HT-29 (cell line): ENCODE data around the gene GRM7. TPM values are rescaled to one million over a fixed set of nuclear protein-coding genes. Genes with fewer than 3 reads are reported as not detected.

ENCODE experiments used
- DNase-seq: peaks from one replicate; pipeline ENCODE4 v3.0.0-alpha.2; 2015; ENCODE audit warnings: low spot score
- total RNA-seq: library from RNA; depleted of rRNA; stranded (reverse); fragments of >200 nt; shearing (Covaris generic); gene quantifications from 2 replicates; pipeline ENCODE4 v1.2.3, GENCODE V29; 2014

GRM7 gene
- total RNA-seq, 1 experiment from 2014 or later: 0.08 TPM

DNA sequence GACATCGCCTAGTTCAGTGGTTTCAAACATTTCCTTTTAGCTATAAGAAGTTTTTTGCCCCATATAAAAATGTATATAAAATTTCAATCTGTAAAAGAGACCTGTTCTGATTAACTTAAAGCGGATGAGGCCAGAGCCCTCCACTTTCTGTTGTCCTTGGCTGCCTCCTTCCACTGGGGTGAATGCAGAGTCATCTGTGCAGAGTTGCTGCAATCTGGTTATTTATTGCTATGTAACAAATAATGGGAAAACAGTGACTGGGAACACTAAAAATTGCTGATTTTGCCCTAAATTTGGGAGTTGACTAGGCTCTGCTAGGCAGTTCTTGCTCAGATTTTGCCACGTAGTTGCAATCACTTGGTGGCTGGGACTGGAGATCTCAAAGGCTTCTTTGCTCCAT lies 637.8 kb downstream of the GRM7 start:
- no peak for DNase-seq

DNA sequence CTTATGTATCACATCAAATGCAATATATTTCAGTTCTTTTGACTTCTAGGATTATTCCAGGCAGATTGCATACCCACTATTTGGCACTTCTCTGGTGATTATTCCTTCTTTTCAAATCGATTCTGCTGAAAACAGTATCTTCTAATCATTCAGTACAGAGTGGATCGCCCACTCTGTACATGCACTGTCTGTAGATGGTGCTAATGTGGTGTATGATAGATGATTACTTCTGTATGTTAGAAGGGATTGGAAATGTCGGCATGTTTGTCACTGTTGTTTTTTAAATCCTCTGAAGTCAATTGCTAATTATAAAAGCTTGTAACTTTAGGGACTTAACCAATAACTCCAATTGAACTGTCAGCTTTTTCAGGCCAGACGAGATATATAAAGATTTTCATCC lies 642.5 kb downstream of the GRM7 start:
- no peak for DNase-seq

DNA sequence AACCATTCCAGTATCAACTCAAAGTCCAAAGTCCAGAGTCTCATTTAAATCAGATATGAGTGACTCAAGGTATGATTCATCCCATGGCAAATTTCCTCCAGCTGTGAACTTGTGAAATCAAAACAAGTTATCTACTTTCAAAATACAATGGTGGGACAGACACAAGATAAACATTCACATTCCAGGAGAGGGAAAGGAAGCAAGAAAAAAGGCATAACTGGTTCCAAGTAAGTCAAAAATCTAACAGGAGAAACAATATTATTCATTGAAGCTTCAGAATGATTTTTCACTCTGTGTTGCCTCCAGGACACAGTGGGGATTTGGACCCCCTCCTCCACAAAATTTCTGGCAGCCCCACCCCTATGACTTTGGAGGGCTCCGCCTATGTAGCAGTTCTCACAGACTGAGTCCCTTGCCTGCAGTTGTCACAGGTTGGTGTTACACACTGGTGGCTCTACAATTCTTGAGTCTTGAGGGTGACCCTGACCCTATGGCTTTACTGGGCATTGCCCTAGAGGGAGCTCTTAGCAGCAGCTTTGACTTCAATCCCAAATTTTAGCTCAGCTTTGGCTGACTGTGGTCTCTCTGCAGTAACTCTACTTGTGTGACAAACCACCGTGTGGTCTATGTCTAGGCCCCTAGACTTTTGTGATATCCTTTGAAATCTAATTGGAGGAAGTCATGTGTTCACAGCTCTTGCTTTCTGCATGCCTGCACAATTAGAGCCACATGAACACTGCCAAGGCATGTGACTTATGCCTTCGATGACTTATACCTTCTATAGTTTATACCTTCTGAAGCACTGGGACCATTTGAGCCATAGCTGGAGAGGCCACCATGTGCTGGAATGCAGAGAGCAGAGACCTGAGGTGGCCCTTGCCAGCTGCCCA lies 644.2 kb downstream of the GRM7 start:
- DNase-seq: peak; percentile 73

DNA sequence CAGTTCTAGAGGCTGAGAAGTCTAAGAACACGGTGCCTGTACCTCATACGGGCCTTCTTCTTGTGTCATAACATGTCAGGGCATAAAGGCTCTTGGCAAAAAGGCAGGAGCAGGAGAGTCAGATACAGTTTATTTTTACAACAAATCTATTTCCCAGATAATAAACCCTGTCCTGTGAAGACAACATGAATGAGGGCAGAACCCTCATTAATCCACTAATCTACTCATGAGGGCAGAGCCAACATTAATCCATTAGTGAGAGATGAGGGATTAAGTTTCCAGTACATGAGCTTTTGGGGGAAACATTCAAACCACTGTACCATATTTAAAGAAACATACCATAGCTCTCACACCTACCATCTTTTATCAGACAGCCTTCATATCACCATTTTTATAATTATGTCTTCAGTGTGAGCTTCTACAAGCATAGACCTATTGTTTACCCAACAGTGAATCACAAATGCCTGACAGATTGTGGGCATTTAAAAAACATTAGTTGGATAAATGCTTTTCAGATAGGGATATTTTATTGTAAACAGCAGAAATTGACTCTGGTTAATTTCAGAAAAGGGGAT lies 645.8 kb downstream of the GRM7 start:
- peak; percentile 19 for DNase-seq

DNA sequence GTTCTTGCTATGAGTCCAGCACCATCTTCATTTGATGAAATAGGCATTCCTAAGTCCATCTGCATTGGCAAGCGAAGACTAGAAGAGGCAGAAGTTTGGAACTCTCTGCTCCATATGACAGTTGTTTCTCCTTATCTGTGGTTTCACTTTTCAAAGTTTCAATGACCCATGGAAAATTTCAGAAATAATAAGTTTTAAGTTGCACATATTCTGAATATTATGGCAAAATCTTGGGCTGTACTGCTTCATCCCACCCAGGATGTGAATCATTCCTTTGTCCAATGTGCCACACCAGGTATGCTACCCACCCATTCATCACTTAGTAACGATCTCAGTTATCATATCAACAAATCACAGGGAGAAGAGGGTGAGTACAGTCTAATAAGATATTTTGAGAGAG lies 647.9 kb downstream of the GRM7 start:
- peak; percentile 64 for DNase-seq

DNA sequence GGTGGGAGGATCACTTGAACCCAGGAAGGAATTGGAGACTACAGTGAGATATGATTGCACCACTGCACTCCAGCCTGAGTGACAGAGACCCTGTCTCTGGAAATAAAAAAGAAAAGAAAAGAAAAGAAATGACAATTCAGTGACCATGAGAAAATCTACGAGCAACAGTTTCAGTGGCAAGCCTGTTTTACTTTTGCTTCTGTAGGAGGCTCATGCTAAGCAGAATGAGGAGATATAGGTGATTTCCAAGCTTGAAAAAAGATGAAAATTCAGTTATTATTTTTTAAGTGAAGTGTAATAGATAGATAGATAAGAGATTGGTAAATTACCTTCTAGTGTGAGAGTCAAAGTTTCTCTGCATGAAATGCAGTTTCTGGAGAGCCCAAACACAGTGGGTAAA lies 651.1 kb downstream of the GRM7 start:
- no peak for DNase-seq

DNA sequence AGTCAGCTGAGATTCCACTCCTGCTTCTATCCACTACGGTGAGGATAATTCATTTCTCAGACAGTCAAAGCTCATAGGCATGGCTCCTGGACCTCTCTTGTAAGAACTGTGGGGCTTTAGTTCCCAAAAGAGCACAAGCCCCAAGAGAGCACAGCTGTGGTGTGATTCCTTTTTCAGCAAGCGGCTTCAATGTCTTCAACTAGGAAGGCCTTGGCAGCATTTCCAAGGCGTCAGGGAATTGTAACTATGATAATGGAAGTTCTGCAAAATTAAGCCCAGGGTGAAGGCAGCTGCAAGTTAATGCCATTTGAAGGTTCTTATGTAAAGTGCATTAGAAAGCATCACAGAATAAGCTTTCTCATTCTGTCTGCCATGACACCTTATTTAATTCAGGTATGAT lies 657.1 kb downstream of the GRM7 start:
- DNase-seq: no peak

DNA sequence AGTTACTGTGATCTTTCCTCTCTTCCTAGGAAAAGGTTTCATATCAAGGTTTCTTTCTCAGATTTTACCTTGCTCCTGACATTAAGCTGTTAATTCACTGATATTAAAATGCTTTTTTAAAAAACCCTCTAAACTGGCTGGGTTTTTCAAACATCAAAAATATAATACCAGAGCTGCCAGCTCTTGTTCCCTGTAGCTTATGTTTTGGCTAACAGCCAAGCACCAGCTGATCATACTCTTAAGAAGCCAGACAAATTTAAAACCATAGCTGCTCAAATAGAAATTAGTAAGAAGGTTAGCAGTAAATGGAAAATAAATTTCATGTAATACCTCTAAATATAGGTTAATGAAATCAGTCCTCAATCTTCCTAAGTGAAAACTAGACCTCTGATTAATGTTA lies 657.5 kb downstream of the GRM7 start:
- DNase-seq: peak; percentile 7

DNA sequence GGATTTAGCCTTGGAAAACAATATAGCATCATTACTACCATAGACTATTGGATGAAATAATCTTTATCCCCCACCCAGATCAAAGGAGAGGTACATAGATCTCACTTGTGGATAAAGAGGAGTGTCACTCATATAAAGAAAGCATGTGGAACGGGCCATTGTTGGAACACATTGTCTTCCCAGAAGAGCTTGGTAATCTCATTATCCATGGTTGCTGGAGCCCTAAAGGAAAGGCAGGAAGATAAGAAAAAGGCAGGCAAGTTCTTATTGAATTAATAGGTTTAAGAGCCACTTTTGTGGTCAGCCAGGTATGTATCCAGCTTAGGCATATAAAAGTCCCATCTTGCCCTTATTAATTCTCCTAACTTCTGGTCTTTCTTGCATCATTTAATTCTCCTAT lies 659.1 kb downstream of the GRM7 start:
- no peak for DNase-seq

DNA sequence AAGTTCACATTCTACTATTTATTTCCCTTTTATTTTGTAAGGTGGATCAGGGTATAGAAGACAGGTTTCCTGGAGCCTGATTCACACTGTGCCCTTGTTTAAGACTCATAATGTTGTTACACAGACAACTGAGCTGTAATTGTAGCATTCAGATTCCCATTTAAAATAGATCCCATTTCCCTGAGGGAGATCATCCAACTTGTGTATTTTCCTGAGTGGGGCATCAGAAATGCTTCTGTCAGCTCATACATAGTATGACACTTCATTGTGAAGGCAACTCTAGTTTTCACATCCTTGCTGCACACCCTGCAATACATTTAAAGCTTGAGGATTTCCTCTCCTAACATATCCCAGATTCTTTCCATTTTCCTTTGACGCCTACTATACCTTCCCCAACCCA lies 659.7 kb downstream of the GRM7 start:
- no peak for DNase-seq

DNA sequence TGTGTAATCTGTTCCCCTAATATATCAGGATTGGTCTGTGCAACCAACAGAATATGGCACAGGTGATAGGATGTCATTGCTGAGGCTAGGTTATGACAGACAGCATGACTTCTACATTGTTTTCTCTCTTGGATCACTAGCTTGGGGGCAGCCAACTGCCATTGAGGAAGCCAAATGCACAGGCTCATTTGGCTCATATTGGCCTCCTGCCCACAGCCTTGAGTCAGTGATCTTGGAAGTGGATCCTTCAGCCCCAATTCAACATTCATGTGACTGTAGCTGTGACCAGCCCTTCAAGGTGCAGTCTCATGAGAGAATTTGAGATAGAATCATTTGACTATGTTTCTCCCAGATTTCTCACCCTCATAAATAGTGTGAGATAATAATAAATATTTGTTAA lies 675.6 kb downstream of the GRM7 start:
- no peak for DNase-seq

DNA sequence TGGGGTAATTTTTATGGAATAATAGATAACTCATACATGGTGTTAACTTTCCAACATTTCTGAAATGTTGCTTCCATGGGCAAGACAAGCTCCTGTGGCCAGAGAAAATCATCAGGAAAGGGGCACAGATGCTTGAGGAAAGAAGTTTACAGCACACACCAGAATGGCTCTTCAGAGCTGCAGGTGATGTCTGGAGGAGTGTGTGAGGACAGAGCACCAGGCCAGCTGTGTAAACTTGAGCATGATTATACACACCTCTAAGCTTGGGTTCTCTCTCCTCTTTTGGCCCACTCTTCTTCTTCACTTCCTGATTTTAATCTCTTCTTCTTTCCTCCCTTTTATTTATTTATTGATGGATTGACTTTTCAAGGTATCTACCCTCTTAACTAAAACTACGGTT lies 676.0 kb downstream of the GRM7 start:
- no peak for DNase-seq

DNA sequence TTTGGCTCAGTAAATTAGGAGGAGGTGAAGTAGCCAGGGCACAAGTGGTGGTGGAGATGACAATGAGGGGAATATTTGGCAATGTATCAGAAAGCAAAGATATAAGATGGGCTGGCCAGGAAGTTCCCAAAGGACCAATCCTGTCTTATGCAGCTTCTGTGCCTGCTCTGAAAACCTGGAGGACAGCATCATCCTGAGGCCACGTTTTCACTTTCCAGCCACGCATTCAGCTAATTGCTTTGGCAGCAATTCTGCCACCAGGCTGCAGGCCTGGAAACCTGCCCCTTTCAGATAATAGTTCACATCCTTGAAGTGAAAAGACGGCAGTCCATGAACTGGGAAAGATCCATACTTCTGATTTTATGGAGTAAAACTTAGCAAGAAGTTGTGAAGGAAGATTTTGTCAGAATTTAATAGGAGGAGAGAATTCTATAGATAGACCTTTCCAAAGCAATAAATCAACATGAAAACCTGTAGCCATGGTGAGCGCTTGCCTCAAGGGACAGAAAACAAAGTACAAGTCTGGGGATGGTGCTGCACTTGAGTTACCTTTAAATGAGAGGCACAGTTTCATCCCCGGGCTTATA lies 682.5 kb downstream of the GRM7 start:
- peak; percentile 12 for DNase-seq

DNA sequence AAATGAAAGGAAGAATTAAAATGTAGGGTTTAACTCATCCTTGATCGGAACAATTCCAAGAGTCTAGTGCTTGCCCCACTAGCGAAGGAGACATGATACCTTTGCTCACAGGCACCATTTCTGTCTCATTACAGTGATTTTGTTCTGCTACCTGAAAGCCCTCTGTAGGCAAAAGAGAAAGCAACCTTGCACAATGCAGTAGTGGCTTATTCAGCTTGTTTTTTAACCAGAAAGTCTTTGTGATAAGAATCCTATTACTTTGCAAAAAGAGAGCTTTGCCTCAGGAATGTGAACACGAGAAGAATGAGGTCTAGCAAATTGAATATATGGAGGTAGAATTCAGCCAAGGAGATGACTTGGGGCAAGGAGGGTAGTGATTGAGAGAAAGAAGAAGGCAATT lies 684.4 kb downstream of the GRM7 start:
- no peak for DNase-seq

DNA sequence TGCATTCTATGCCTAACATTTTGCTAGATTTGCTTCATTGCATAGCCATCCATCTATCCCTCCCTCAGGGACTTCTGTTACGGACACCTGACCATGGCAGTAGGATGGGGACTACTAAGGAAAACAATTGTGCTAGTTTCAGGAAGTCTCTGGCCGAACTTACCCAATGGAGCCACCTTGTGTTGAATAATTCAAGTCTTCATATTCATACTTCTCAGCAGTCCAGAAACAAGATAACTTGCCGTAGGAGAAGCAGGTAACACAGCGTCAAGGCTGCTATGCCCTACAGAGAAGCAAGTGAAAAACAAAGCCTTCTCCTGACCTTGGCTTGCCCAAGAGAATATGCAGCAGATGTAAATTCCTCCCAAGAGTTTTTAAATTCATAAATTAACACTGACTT lies 685.3 kb downstream of the GRM7 start:
- DNase-seq: peak; percentile 22

DNA sequence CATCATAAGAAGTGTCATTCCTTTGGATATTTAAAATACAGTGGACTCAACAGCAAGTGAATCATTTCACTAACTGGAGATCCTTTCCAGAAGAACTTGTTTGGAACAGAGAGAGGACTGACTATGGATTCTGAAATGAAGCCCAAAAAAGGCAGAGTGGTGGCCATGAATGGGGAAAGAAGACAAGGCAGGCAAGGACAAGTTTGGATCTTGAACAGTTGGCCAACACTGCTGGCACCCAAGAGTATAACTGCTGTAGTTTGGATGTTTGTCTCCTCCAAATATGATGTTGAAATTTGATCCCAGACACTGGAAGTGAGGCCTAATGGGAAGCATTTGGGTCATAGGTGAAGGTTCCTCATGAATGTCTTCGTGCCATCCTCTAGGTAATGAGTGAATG lies 686.9 kb downstream of the GRM7 start:
- no peak for DNase-seq

DNA sequence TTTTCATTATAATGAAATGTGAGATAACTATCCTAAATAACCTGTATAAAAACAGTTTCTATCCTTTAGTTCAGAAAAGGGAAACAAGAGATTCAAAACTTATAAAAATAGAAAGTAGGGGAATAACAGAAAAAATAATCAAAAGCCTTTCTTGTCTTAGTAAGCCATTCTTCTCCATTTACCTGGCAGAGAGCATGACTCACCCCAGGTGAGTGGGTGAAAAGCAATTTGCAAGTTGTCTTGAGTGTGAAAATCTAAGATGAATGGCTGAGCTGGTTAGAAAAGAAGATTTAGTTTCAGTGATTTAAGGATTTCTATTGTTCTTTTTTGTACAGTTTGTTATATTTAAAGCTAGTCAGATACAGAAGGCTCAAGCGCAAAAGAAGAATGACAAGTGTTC lies 702.0 kb downstream of the GRM7 start:
- DNase-seq: no peak

DNA sequence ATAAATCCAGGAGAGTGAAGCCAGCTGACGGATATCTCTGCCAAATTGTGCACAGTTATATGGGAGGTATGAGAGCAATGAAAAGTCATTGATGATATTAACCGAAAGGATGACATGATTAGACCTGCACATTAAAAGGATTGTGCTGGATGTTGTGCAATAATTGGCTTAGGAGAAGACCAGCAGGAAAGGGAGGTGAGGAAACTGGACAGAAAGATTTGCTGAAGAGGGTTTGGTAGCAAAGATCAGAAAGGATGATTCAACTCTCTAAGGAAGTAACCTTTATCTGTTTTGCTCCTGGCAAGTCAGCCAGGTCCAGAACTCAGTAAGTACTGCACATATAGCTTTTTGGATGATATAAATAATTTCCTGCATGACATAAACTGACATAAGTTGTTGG lies 704.7 kb downstream of the GRM7 start:
- no peak for DNase-seq

DNA sequence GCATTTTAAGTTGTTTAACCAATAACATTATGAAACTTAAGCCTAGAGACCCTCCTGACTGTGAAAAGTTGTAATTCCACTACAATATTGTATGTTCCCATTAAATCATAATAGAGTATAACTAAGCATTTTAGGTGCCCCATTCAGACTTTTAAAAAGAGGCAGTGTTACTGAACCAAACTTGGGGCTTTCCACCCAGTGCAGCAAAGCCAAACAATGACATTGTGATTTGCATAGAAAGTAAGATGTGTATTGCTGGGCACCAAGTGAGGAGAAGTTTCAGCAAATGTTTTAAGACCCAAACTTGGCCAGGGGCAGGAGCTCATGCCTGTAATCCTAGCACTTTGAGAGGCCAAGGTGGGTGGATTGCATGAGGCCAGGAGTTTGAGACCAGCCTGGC lies 706.2 kb downstream of the GRM7 start:
- DNase-seq: no peak

DNA sequence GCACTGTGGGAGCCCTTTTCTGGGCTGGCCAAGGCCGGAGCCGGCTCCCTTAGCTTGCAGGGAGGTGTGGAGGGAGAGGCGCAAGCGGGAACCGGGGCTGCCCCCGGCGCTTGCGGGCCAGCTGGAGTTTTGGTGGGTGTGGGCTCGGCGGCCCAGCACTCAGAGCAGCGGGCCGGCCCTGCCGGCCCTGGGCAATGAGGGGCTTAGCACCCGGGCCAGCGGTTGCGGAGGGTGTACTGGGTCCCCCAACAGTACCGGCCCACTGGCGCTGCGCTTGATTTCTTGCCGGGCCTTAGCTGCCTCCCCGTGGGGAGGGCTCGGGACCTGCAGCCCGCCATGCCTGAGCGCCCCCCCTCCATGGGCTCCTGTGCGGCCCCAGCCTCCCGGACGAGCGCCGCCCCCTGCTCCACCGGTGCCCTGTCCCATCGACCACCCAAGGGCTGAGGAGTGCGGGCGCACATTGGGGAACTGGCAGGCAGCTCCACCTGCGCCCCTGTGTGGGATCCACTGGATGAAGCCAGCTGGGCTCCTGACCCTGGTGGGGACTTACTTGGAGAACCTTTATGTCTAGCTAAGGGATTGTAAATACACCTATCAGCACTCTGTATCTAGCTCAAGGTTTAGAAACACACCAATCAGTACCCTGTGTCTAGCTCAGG lies 707.7 kb downstream of the GRM7 start:
- no peak for DNase-seq

DNA sequence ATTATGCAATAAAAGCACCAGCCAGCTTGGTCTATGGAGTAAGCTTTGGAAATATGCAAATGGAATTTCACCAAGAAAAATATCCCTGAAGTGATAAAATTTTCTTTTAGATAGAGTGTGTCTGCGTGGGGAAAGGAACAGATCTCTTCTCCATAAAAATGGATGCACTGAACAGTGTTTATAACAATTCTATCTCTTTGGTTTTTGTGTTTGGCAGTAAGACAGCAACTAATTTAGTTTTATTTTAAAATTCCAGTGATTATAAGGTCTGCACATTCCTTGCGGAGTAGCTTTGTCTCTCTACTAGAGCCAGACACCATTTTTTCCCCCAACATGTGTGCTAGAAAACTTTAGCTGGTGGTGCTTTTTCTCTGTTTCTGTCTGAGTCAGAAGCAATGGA lies 712.4 kb downstream of the GRM7 start:
- DNase-seq: no peak

DNA sequence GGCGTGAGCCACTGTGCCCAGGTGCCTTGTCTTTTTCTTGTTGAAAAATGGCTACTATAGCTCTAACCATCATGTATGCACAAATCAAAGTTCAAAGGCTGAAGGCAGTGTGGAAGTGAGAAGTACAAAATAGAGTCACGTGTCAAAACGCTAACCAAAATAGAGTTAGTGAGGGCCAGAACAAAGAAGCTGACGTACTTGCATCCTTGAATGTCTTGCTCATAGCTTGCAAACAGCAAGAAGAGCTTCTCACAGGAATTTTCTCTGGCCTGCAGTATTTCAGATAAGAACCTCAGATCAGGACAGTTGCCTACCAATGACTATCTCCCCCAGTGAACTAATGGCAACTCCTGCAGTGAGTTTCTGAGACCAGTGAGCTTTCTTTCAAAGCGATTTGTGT lies 713.5 kb downstream of the GRM7 start:
- no peak for DNase-seq

DNA sequence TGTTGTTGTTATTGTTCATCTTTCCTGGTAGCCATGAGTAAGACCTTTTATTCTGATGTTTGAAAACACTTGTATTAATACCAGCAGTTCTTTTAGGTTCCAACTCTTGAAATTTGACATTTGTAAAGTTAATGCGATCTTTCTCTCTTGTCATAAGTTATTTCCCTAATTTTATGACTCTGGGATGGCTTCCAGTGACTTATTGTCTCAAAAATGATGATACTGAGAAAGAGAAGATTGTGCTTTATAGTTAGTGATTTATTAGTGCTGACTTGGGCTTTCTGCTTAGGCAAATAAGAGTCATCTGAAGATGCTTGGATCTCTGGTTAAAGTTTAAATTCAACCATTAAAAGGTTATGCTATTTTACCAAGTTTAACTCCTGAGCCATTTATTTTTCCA lies 715.2 kb downstream of the GRM7 start:
- DNase-seq: no peak
